ENCODE results near the gene PITPNM3. TPM values are rescaled to one million over a fixed set of nuclear protein-coding genes. Genes with fewer than 3 reads are reported as not detected.
A peak's percentile ranks its signal among the peaks of the same experiment; 100 is the strongest.

The PITPNM3 gene
- total RNA-seq, 5 donors from 2014 or later (not counting 1 experiment from before 2014, with no cell fraction given) = 0.20 to 0.98 (median 0.61) TPM

- Mint-ChIP-seq H3K27ac (no peak overlapping the region), H3K27me3 (peaks cover 46 to 58% of the 10 kb centered on the region in 2 donors), H3K4me3 (no peak overlapping the region), H3K9me3 (no peaks in the 10 kb centered on the region), H3K36me3 (peaks cover 10% of the 10 kb centered on the region), H3K4me1 (peaks cover 4 to 5% (median 5%) of the 10 kb centered on the region in 3 donors)
- ATAC-seq (replicated peaks in 1 of 4) (no peak), DNase-seq (no peak)
- POLR2A ChIA-PET = no interaction called here
- Histone ChIP-seq H3K27ac (ENCODE audit: low read length) (no peak overlapping the region), H3K36me3 (ENCODE audit: control insufficient read depth in 2 of 2, extremely low read depth in 1 of 2, insufficient read depth in 1 of 2, low read length in 1 of 2) (no peaks in the 10 kb centered on the region), H3K4me1 (ENCODE audit: control insufficient read depth in 1 of 2, extremely low read depth in 1 of 2, insufficient read depth in 2 of 2, low read length in 2 of 2) (peaks cover 0 to 6% of the 10 kb centered on the region in 2 experiments), H3K4me3 (ENCODE audit: control insufficient read depth in 1 of 2, extremely low read depth in 1 of 2, low read length in 1 of 2) (no peak overlapping the region), H3K9me3 (no peaks in the 10 kb centered on the region), H3K27me3 (replicated peaks in 1 of 2; ENCODE audit: control insufficient read depth in 2 of 2, extremely low read depth in 1 of 2, insufficient read depth in 2 of 2, low read length in 1 of 2) (peaks cover 4 to 57% of the 10 kb centered on the region in 2 experiments)
- CTCF ChIA-PET = no interaction called here
Observed at GRCh38 chr17:6561446-6561845, 5.1 kb upstream of the PITPNM3 start.

GRCh38 chr17:6560496-6560895, 4.1 kb upstream of the PITPNM3 start:
- ATAC-seq (replicated peaks in 1 of 4) (no peak), DNase-seq (no peak)
- Mint-ChIP-seq H3K27me3 (peaks cover 43 to 58% of the 10 kb centered on the region in 2 donors), H3K9me3 (no peaks in the 10 kb centered on the region), H3K4me3 (no peak overlapping the region), H3K27ac (no peak overlapping the region), H3K4me1 (peaks cover 4 to 6% (median 5%) of the 10 kb centered on the region in 3 donors), H3K36me3 (peaks cover 6% of the 10 kb centered on the region)
- POLR2A ChIA-PET = no interaction called here
- H3K4me1 ChIP-seq (ENCODE audit: control insufficient read depth in 1 of 2, extremely low read depth in 1 of 2, insufficient read depth in 2 of 2, low read length in 2 of 2) = peaks cover 2 to 10% of the 10 kb centered on the region in 2 experiments
- 76% methylated on average over 3 of the region's 3 CpGs for WGBS (ENCODE audit: insufficient coverage)
- H3K36me3 ChIP-seq (ENCODE audit: control insufficient read depth in 2 of 2, extremely low read depth in 1 of 2, insufficient read depth in 1 of 2, low read length in 1 of 2) = no peaks in the 10 kb centered on the region
- H3K27me3 ChIP-seq (replicated peaks in 1 of 2; ENCODE audit: control insufficient read depth in 2 of 2, extremely low read depth in 1 of 2, insufficient read depth in 2 of 2, low read length in 1 of 2) = peaks cover 4 to 56% of the 10 kb centered on the region in 2 experiments
- CTCF ChIA-PET = no interaction called here
- no peak overlapping the region for H3K4me3 ChIP-seq (ENCODE audit: control insufficient read depth in 1 of 2, extremely low read depth in 1 of 2, low read length in 1 of 2)
- no peak overlapping the region for H3K27ac ChIP-seq (ENCODE audit: low read length)
- H3K9me3 ChIP-seq = no peaks in the 10 kb centered on the region

DNA sequence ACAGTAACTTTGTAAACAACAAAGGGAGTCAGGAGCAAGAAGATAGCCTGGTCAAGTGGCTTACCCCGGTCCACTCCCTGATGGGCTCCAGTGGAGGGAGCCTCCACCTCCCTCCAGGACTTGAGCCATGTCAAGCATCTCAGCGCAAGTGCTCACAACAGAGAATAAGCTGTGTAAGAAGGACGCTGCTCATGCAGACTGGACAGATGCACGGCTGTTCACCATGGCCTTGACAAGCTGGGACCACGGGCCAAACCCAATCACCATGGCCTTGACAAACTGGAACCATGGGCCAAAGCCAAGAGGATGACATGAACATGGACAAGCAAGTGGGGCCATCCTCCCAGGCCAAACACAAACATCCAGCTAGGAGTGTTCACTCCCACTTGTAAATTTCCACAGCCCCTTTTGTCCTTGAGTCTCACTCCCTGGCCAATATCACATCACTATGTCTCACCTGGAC, 3.4 kb upstream of the PITPNM3 start:
- Mint-ChIP-seq H3K9me3 (no peaks in the 10 kb centered on the region), H3K4me3 (no peak overlapping the region)
- WGBS (ENCODE audit: insufficient coverage) = 87% methylated on average over 5 of the region's 5 CpGs

GRCh38 chr17:6558932-6559752, 2.8 kb upstream of the PITPNM3 start:
- no peak overlapping the region for H3K27ac Mint-ChIP-seq
- Histone ChIP-seq H3K4me3 (ENCODE audit: control insufficient read depth in 1 of 2, extremely low read depth in 1 of 2, low read length in 1 of 2) (no peak overlapping the region), H3K27me3 (replicated peaks in 1 of 2; ENCODE audit: control insufficient read depth in 2 of 2, extremely low read depth in 1 of 2, insufficient read depth in 2 of 2, low read length in 1 of 2) (peaks cover 10 to 70% of the 10 kb centered on the region in 2 experiments), H3K36me3 (ENCODE audit: control insufficient read depth in 2 of 2, extremely low read depth in 1 of 2, insufficient read depth in 1 of 2, low read length in 1 of 2) (no peaks in the 10 kb centered on the region), H3K4me1 (ENCODE audit: control insufficient read depth in 1 of 2, extremely low read depth in 1 of 2, insufficient read depth in 2 of 2, low read length in 2 of 2) (peaks cover 2 to 16% of the 10 kb centered on the region in 2 experiments), H3K9me3 (no peaks in the 10 kb centered on the region), H3K27ac (ENCODE audit: low read length) (no peak overlapping the region)
- no peaks in the 10 kb centered on the region for H3K9me3 Mint-ChIP-seq
- H3K36me3 Mint-ChIP-seq = peaks cover 6% of the 10 kb centered on the region
- DNase-seq = no peak
- peaks cover 10 to 16% (median 12%) of the 10 kb centered on the region in 3 donors for H3K4me1 Mint-ChIP-seq
- peaks cover 50 to 64% of the 10 kb centered on the region in 2 donors for H3K27me3 Mint-ChIP-seq
- H3K4me3 Mint-ChIP-seq = no peak overlapping the region
- ChIA-PET POLR2A (no interaction called here), CTCF (no interaction called here)
- ATAC-seq (replicated peaks in 1 of 4) = no peak
- WGBS (ENCODE audit: insufficient coverage) = 75% methylated on average over 10 of the region's 11 CpGs

More for the DNA sequence above, 3.4 kb upstream of the PITPNM3 start:
- peaks cover 49 to 64% of the 10 kb centered on the region in 2 donors for H3K27me3 Mint-ChIP-seq
- H3K36me3 Mint-ChIP-seq = peaks cover 6% of the 10 kb centered on the region
- CTCF ChIA-PET = no interaction called here
- H3K27ac Mint-ChIP-seq = no peak overlapping the region
- no peak overlapping the region for H3K27ac ChIP-seq (ENCODE audit: low read length)
- ATAC-seq (replicated peaks in 1 of 4) (no peak), DNase-seq (no peak)
- POLR2A ChIA-PET = no interaction called here
- no peaks in the 10 kb centered on the region for H3K36me3 ChIP-seq (ENCODE audit: control insufficient read depth in 2 of 2, extremely low read depth in 1 of 2, insufficient read depth in 1 of 2, low read length in 1 of 2)
- peaks cover 8 to 13% (median 10%) of the 10 kb centered on the region in 3 donors for H3K4me1 Mint-ChIP-seq
- peaks cover 7 to 63% of the 10 kb centered on the region in 2 experiments for H3K27me3 ChIP-seq (replicated peaks in 1 of 2; ENCODE audit: control insufficient read depth in 2 of 2, extremely low read depth in 1 of 2, insufficient read depth in 2 of 2, low read length in 1 of 2)
- H3K4me1 ChIP-seq (ENCODE audit: control insufficient read depth in 1 of 2, extremely low read depth in 1 of 2, insufficient read depth in 2 of 2, low read length in 2 of 2) = peaks cover 2 to 16% of the 10 kb centered on the region in 2 experiments
- no peaks in the 10 kb centered on the region for H3K9me3 ChIP-seq
- no peak overlapping the region for H3K4me3 ChIP-seq (ENCODE audit: control insufficient read depth in 1 of 2, extremely low read depth in 1 of 2, low read length in 1 of 2)

DNA sequence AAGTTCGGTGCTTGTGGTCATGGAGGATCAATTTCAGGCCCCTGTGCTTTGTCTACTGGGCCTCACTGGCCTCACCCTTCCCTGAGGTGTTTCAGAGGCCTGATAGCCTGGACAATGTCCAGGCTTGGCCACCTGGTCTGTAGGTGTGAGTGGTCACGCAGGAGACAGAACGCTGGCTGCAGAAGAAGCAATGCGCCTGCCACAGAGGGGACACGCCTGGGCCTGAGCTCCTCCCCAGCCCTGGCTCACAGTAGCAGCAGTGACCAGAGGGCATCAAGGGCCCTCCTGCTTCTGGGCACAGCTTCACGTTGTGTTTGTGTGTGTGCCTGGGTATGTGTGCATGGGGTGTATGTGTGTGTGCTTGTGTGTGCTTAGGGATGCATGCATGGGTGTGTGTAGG, 1.9 kb upstream of the PITPNM3 start:
- Histone ChIP-seq H3K4me3 (ENCODE audit: control insufficient read depth in 1 of 2, extremely low read depth in 1 of 2, low read length in 1 of 2) (no peak overlapping the region), H3K36me3 (ENCODE audit: control insufficient read depth in 2 of 2, extremely low read depth in 1 of 2, insufficient read depth in 1 of 2, low read length in 1 of 2) (no peaks in the 10 kb centered on the region), H3K27me3 (replicated peaks in 1 of 2; ENCODE audit: control insufficient read depth in 2 of 2, extremely low read depth in 1 of 2, insufficient read depth in 2 of 2, low read length in 1 of 2) (peaks cover 11 to 77% of the 10 kb centered on the region in 2 experiments), H3K27ac (ENCODE audit: low read length) (no peak overlapping the region), H3K9me3 (no peaks in the 10 kb centered on the region), H3K4me1 (ENCODE audit: control insufficient read depth in 1 of 2, extremely low read depth in 1 of 2, insufficient read depth in 2 of 2, low read length in 2 of 2) (peaks cover 2 to 16% of the 10 kb centered on the region in 2 experiments)
- ChIA-PET CTCF (no interaction called here), POLR2A (no interaction called here)
- H3K9me3 Mint-ChIP-seq = no peaks in the 10 kb centered on the region
- DNase-seq (no peak), ATAC-seq (replicated peaks in 1 of 4) (no peak)
- H3K36me3 Mint-ChIP-seq = peaks cover 3% of the 10 kb centered on the region
- H3K4me1 Mint-ChIP-seq = peaks cover 10 to 16% (median 12%) of the 10 kb centered on the region in 3 donors
- H3K27me3 Mint-ChIP-seq = peaks cover 53 to 67% of the 10 kb centered on the region in 2 donors
- H3K4me3 Mint-ChIP-seq = no peak overlapping the region
- H3K27ac Mint-ChIP-seq = no peak overlapping the region
- 90% methylated on average over 2 of the region's 6 CpGs for WGBS (ENCODE audit: insufficient coverage)

DNA sequence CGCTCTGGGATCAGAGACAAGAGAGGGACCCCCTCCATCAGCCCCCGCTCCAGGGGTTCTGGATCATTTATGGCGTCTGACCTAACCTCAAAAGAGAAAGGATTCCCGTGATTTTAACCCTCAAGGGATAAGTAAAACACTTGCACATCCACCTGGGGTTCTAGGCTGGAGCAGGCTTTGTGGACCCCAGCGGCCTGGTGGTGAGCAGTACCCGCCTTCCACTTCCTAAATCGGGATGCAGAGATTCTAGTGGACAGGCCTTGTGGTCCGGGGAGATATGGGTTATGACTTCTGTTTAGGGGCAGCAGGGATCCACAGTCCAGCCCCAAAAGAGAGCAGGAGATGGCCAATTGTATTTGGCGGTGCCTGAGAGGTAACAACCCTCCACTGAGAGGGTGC, 684 bp upstream of the PITPNM3 start:
- CTCF ChIA-PET = no interaction called here
- Histone ChIP-seq H3K27ac (ENCODE audit: low read length) (no peak overlapping the region), H3K36me3 (ENCODE audit: control insufficient read depth in 2 of 2, extremely low read depth in 1 of 2, insufficient read depth in 1 of 2, low read length in 1 of 2) (no peaks in the 10 kb centered on the region), H3K9me3 (no peaks in the 10 kb centered on the region), H3K27me3 (replicated peaks in 1 of 2; ENCODE audit: control insufficient read depth in 2 of 2, extremely low read depth in 1 of 2, insufficient read depth in 2 of 2, low read length in 1 of 2) (peaks cover 12 to 71% of the 10 kb centered on the region in 2 experiments), H3K4me1 (ENCODE audit: control insufficient read depth in 1 of 2, extremely low read depth in 1 of 2, insufficient read depth in 2 of 2, low read length in 2 of 2) (peaks cover 2 to 16% of the 10 kb centered on the region in 2 experiments), H3K4me3 (ENCODE audit: control insufficient read depth in 1 of 2, extremely low read depth in 1 of 2, low read length in 1 of 2) (peak overlapping the region in 1 of 2 donors; percentile 47)
- H3K27ac Mint-ChIP-seq = no peak overlapping the region
- peaks cover 3% of the 10 kb centered on the region for H3K36me3 Mint-ChIP-seq
- peaks cover 10 to 16% (median 12%) of the 10 kb centered on the region in 3 donors for H3K4me1 Mint-ChIP-seq
- DNase-seq (no peak), ATAC-seq (replicated peaks in 1 of 4) (no peak)
- H3K4me3 Mint-ChIP-seq = peak overlapping the region in 2 of 3 donors; percentile 41 to 62
- peaks cover 49 to 62% of the 10 kb centered on the region in 2 donors for H3K27me3 Mint-ChIP-seq
- no peaks in the 10 kb centered on the region for H3K9me3 Mint-ChIP-seq
- WGBS (ENCODE audit: insufficient coverage) = 80% methylated on average over 3 of the region's 9 CpGs
- POLR2A ChIA-PET = no interaction called here

Measured in T-cell (primary cell).